Skeletal muscle satellite cell (primary cell): ENCODE data around the gene MYADM.

Experiments used
- H3K27me3 ChIP-seq: 2 replicates; pipeline ENCODE4 v1.7.0; 2013; ENCODE audit warnings: low read length; ENCODE audit not compliant: control insufficient read depth, insufficient read depth
- H3K36me3 ChIP-seq: 2 replicates; pipeline ENCODE4 v1.7.0; 2013; ENCODE audit warnings: mild to moderate bottlenecking, control low read depth, low read length; ENCODE audit not compliant: insufficient read depth
- H3K4me1 ChIP-seq: 2 replicates; pipeline ENCODE4 v1.7.0; 2013; ENCODE audit warnings: low read length; ENCODE audit not compliant: control insufficient read depth, insufficient read depth
- H3K4me2 ChIP-seq: 2 replicates; pipeline ENCODE4 v1.7.0; 2013; ENCODE audit warnings: mild to moderate bottlenecking, low read length
- H3K4me3 ChIP-seq: 2 replicates; pipeline ENCODE4 v1.7.0; 2013; ENCODE audit warnings: low read length
- H3K9ac ChIP-seq: 2 replicates; pipeline ENCODE4 v1.7.0; 2013; ENCODE audit warnings: mild to moderate bottlenecking, low read depth, low read length, moderate library complexity
- H3K9me3 ChIP-seq: replicated peaks from 2 replicates; pipeline ENCODE4 v1.7.0; 2013; ENCODE audit warnings: mild to moderate bottlenecking, control low read depth, low read length

MYADM gene

DNA sequence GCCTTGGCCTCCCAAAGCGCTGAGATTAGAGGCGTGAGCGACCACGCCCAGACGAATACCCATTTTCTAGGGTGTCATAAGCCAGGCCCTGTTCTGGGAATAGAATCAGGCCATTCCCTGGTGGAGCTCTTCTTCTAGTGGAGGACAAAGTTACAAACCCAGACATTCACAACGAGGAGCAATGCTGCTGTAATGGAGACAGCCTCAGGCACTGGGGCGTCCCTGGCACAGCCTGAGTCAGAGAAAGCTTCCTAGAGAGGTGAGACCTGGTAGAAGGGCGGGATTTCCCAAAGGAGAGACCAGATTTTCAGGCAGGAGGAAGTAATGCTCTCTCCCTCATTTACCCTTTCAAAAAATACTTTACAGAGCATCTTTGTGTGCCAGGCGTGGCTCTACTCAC, 27.0 kb downstream of the MYADM start:
- H3K27me3 ChIP-seq: peaks cover 30% of the 10 kb centered on the region
- H3K4me1 ChIP-seq: no peaks in the 10 kb centered on the region
- no peak overlapping the region for H3K4me2 ChIP-seq
- no peaks in the 10 kb centered on the region for H3K9me3 ChIP-seq
- no peak overlapping the region for H3K4me3 ChIP-seq
- no peak overlapping the region for H3K9ac ChIP-seq
- no peaks in the 10 kb centered on the region for H3K36me3 ChIP-seq

DNA sequence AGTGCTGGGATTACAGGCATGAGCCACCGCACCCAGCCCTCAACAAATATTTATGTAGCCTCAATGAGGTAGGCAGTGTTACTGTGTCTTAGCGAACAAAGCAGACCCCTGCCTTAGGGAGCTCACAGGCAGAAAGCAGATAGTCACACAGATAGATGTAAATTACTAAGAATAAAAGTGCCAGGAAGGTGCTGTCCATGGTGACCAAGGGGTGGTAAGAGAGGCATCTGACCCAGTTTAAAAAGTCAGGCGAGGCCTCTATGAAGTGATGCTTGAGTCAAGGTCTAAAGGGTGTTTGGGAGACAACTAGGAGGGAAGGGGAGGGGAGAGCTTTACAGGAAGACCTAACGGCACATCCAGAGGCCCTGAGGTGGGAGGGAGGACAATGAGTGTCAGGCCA, 29.0 kb downstream of the MYADM start:
- Histone ChIP-seq H3K9ac (no peak overlapping the region), H3K4me3 (no peak overlapping the region), H3K36me3 (no peaks in the 10 kb centered on the region), H3K4me1 (no peaks in the 10 kb centered on the region), H3K9me3 (no peaks in the 10 kb centered on the region), H3K4me2 (no peak overlapping the region), H3K27me3 (peaks cover 28% of the 10 kb centered on the region)

DNA sequence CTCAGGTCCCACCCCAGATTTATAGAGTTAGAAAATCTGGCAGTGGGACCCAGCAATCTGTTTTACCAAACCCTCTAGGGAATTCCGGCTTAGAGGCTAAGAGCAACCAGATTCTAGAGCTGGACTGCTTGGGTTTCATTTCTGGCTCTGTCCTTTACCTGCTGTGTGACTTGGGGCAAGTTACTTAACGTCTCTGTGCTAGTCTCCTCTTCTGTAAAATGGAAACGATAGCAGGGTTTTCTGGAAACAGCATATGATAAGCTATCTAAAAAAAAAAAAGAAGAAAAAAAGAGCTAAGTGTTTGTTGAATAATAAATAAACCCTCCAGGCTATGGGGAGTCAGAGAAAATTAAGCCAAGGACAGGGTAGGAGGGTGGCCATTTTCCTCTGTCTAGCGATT, 29.8 kb downstream of the MYADM start:
- Histone ChIP-seq H3K9ac (no peak overlapping the region), H3K9me3 (no peaks in the 10 kb centered on the region), H3K36me3 (no peaks in the 10 kb centered on the region), H3K27me3 (peaks cover 22% of the 10 kb centered on the region), H3K4me2 (no peak overlapping the region), H3K4me1 (no peaks in the 10 kb centered on the region), H3K4me3 (no peak overlapping the region)

DNA sequence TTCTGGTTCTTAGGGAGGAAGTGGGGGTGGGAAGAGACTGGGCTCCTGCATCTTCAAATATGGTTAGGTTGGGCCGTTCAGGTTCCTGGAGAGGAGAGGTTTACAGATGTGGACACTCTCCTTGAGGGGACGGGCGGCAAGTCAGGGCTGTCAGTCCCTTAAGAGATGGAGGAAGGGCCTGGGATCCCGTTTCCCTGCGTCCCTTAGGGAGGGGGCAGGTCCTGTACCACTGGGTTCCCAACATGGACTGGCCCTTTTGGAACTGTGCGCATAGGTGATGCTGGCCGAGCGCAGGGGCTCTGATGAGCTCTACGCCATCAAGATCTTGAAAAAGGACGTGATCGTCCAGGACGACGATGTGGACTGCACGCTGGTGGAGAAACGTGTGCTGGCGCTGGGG, 30.5 kb downstream of the MYADM start:
- Histone ChIP-seq H3K4me2 (no peak overlapping the region), H3K4me1 (no peaks in the 10 kb centered on the region), H3K4me3 (no peak overlapping the region), H3K36me3 (no peaks in the 10 kb centered on the region), H3K9me3 (no peaks in the 10 kb centered on the region), H3K9ac (no peak overlapping the region), H3K27me3 (peaks cover 16% of the 10 kb centered on the region)

DNA sequence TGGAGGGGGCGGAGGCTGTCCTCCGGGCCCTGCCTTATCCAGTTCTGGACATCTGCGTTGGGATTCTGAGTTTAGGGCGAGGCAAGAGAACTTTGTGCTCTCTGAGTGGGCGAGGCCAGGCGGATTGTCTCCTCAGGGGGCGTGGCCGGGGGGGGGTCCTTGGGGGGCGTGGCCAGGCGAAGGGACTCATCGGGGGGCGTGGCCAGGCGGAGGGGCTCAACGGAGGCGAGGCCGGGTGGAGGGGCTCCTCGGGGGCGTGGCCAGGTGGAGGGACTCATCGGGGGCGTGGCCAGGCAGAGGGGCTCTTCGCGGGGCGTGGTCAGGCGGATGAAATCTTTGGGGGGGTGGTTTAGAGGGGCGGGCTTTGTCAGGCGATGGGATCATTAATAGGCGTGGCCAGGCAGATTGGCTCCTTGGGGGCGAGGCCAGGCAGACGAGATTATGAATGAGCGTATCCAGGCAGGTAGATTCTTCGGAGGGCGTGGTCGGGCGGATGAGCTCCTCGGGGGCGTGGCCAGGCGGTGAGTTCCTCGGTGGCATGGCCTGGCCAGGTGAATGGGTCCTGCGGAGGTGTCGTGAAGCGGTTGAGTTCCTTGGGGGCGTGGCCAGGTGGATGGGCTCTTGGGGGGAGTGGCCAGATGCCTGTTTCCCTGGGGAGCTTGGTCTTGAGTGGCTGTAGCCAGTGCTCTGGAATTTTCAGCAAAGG, 31.1 kb downstream of the MYADM start:
- no peaks in the 10 kb centered on the region for H3K9me3 ChIP-seq
- no peak overlapping the region for H3K9ac ChIP-seq
- H3K4me2 ChIP-seq: no peak overlapping the region
- H3K36me3 ChIP-seq: no peaks in the 10 kb centered on the region
- H3K4me1 ChIP-seq: no peaks in the 10 kb centered on the region
- H3K4me3 ChIP-seq: no peak overlapping the region
- peaks cover 15% of the 10 kb centered on the region for H3K27me3 ChIP-seq

DNA sequence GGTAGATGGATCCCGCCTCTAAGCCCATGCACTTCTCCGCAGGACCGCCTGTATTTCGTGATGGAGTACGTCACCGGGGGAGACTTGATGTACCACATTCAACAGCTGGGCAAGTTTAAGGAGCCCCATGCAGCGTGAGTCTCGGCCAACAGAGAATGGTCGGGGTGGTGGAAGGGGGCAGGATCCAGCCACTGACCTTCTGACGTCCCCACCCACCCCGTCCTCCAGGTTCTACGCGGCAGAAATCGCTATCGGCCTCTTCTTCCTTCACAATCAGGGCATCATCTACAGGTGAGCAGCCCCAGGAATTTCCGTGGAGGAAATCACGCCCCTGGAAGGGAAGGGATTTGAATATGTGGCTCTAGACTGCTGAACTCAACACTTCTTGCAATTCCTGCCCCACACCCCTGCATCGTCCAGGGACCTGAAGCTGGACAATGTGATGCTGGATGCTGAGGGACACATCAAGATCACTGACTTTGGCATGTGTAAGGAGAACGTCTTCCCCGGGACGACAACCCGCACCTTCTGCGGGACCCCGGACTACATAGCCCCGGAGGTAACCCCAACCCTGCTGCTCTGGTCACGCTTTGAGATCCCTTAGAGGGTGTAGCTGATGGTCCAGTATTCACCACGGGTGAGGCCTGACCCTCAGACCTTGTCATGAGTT, 32.6 kb downstream of the MYADM start:
- H3K4me2 ChIP-seq: no peak overlapping the region
- no peak overlapping the region for H3K4me3 ChIP-seq
- H3K27me3 ChIP-seq: peaks cover 29% of the 10 kb centered on the region
- no peaks in the 10 kb centered on the region for H3K4me1 ChIP-seq
- H3K36me3 ChIP-seq: no peaks in the 10 kb centered on the region
- H3K9me3 ChIP-seq: no peaks in the 10 kb centered on the region
- H3K9ac ChIP-seq: no peak overlapping the region

DNA sequence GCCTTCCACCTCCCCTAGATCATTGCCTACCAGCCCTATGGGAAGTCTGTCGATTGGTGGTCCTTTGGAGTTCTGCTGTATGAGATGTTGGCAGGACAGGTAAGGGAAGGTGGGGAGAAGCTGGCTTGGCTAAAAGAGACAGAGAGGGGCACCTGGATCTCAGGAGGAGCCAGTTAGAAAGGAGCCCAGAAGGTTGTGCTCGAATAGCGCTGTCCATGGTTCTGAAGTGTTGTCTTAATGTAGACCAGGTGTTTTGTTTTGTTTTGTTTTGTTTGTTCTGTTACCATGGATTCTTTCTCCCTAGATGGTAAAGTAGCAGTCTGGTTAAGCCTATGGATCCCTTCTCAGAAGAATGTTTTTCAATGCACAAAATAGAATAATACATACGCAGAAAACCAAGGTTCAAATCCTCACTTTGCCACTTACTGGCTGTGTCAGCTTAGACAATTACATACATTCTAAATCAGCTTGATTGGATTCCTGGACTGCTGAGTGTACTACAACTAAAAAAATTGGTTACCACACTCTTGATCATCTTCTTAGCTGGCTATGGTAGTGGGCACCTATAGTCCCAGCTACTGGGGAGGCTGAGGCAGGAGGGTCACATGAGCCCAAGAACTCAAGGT, 35.5 kb downstream of the MYADM start:
- Histone ChIP-seq H3K4me3 (no peak overlapping the region), H3K4me1 (peaks cover 5% of the 10 kb centered on the region), H3K9ac (no peak overlapping the region), H3K27me3 (peaks cover 40% of the 10 kb centered on the region), H3K9me3 (no peaks in the 10 kb centered on the region), H3K4me2 (no peak overlapping the region), H3K36me3 (no peaks in the 10 kb centered on the region)

DNA sequence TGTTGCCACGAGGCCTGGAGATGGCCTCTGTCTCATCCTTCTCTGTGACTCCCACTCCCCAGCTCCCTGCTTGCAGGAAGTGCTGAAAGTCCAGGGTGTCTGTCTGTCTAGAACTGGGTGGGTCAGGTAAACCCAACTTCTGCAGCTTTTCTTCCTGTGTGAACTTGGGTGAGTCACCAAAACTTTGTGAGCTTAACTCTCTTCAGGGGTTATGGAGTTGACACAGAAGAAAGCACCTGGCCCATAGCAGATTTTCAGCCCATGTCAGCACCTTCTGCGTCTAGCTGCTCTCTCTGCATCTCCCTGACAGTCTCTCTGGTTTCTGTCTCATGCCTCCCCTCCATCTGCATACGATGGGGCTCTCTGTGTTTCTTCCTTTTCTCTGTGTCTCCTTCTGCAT, 37.2 kb downstream of the MYADM start:
- no peaks in the 10 kb centered on the region for H3K9me3 ChIP-seq
- no peak overlapping the region for H3K4me3 ChIP-seq
- no peak overlapping the region for H3K4me2 ChIP-seq
- H3K27me3 ChIP-seq: peaks cover 52% of the 10 kb centered on the region
- peaks cover 5% of the 10 kb centered on the region for H3K4me1 ChIP-seq
- no peaks in the 10 kb centered on the region for H3K36me3 ChIP-seq
- no peak overlapping the region for H3K9ac ChIP-seq

DNA sequence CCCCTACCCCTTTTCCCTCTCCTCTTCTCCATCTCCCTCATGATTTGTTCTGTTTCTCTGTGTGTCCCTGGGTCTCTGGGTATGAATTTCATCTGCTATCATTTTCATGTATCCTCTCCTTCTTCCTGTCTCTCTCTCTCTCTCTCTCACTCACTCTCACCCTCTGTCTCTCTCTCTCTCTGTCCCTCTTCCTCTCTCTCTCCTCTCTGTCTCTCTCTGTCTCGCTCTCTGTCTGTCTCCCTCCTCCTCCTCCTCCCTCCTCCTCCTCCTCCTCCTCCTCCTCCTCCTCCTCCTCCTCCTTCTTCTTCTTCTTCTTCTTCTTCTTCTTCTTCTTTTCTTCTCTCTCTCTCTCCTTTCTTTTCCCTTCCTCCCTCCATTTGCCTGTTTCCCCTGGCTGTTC, 38.1 kb downstream of the MYADM start:
- Histone ChIP-seq H3K9me3 (no peaks in the 10 kb centered on the region), H3K36me3 (no peaks in the 10 kb centered on the region), H3K4me1 (peaks cover 5% of the 10 kb centered on the region), H3K9ac (no peak overlapping the region), H3K27me3 (peaks cover 59% of the 10 kb centered on the region), H3K4me2 (no peak overlapping the region), H3K4me3 (no peak overlapping the region)

DNA sequence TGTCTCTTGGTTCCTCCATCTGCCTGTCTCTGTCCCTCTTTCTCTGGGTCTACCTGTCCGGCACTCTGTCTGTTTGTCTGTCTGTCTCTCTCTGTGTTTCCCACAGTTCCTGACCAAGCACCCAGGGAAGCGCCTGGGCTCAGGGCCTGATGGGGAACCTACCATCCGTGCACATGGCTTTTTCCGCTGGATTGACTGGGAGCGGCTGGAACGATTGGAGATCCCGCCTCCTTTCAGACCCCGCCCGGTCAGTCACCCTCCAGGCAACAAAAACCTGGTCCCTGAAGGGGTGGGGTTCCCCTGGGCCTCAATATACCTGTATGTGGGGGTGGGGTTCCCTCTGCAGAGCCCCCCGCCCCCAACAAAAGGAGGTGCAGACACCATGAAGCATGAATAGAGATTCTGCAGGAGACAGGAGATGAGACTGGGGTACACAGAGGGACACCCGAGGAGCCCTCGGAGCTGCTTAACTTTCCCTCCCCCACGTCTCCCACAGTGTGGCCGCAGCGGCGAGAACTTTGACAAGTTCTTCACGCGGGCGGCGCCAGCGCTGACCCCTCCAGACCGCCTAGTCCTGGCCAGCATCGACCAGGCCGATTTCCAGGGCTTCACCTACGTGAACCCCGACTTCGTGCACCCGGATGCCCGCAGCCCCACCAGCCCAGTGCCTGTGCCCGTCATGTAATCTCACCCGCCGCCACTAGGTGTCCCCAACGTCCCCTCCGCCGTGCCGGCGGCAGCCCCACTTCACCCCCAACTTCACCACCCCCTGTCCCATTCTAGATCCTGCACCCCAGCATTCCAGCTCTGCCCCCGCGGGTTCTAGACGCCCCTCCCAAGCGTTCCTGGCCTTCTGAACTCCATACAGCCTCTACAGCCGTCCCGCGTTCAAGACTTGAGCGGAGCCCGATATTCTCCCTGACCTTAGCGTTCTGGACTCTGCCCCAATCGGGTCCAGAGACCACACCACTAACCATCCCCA, 38.8 kb downstream of the MYADM start:
- Histone ChIP-seq H3K27me3 (peaks cover 61% of the 10 kb centered on the region), H3K9me3 (no peaks in the 10 kb centered on the region), H3K9ac (no peak overlapping the region), H3K4me2 (peak overlapping the region; percentile 66), H3K36me3 (no peaks in the 10 kb centered on the region), H3K4me3 (no peak overlapping the region), H3K4me1 (peaks cover 5% of the 10 kb centered on the region)

DNA sequence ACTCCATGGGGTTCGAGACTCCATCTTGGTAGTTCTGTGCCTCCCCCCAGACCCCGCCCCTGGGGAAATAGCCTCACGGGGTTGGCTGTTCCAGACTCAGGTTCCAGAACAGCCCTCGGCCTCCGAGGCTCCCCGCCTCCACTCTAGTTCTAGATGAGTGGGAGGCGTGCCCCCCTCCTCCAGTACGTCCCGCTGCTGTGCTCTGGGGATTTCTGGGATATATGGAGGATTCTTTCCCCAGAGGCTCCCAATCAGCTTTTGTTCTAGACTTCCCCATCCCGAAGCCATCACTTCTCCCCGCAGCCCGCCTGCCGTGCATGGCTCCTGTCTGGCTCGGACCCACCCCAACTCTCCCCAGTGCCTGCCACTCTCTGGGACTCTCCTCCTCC, 39.5 kb downstream of the MYADM start:
- peak overlapping the region; percentile 57 for H3K4me2 ChIP-seq
- H3K36me3 ChIP-seq: no peaks in the 10 kb centered on the region
- peaks cover 5% of the 10 kb centered on the region for H3K4me1 ChIP-seq
- H3K27me3 ChIP-seq: peaks cover 66% of the 10 kb centered on the region
- H3K9me3 ChIP-seq: no peaks in the 10 kb centered on the region
- no peak overlapping the region for H3K9ac ChIP-seq
- H3K4me3 ChIP-seq: no peak overlapping the region
